HEK293T (cell line): ENCODE measurements around the gene LIMK1.

Experiments
- BHLHE40 ChIP-seq: fragments of 450-650 bp; IDR thresholded peaks from 2 replicates; pipeline ENCODE4 v1.6.1; 2016; ENCODE audit warnings: mild to moderate bottlenecking, moderate library complexity, borderline replicate concordance
- CTBP1 ChIP-seq: fragments of 450-650 bp; IDR thresholded peaks from 2 replicates; pipeline ENCODE4 v1.6.1; 2016; ENCODE audit warnings: borderline replicate concordance
- FOXK2 ChIP-seq: fragments of 450-650 bp; IDR thresholded peaks from 2 replicates; pipeline ENCODE4 v1.6.1; 2016; ENCODE audit warnings: mild to moderate bottlenecking
- HDGF ChIP-seq: fragments of 450-650 bp; IDR thresholded peaks from 2 replicates; pipeline ENCODE4 v1.6.1; 2017; ENCODE audit warnings: antibody characterized with exemption, borderline replicate concordance
- NFRKB ChIP-seq: fragments of 450-650 bp; IDR thresholded peaks from 2 replicates; pipeline ENCODE4 v1.6.1; 2016; ENCODE audit warnings: mild to moderate bottlenecking, moderate library complexity
- SP1 ChIP-seq: fragments of 450-650 bp; IDR thresholded peaks from 2 replicates; pipeline ENCODE4 v1.6.1; 2017

DNA sequence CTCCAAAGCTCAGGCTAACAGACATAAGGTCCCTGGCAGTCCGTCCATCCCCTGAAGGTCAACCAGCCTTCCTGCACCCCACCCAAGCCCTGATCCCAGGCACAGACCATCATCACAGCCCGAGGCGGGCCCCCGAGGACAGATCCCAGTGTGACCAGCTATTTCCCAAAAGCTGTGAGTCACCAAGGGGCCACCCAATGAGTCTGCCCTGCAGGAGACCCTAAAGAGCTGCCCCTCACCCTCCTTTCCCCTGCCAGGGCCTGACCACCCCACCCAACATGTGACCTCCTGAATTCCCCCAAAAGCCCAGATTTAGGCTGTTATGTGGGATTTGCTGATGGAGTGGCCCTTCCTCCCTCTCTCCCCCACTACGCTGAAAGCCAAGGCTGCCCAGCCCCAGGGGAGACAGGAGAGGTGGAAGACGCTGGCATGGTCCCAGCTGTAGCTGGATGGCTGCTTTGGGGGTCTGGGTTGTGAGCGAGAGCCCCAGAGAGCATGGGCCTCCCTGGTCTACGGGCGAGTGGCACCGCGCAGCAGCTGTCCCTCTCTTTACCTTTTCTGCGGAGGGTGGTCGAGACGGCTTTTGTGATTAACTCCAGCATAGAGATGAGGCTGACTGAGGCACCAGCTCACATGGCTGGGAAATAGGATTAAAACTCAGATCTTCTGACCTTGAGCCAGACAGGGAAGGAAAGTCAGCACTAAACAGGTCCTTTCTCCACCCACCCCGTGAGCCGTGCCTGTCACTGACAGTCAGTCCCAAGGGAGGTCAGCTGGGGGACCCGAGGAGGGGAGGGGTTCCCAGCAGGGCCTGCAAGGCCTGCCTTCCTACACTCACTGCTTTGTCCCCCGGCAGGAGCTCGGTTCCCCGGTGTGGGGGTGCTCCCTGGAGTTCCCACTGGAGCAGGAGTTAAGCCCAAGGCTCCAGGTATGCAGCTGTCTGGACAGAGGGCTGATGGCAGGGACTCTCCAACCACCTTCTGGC lies 38.9 kb upstream of the LIMK1 start:
- no peak for TF ChIP-seq CTBP1
- no peak for TF ChIP-seq HDGF
- TF ChIP-seq NFRKB: no peak
- TF ChIP-seq SP1: no peak
- no peak for TF ChIP-seq BHLHE40
- no peak for TF ChIP-seq FOXK2
